IMR-90 (cell line): ENCODE results near the gene UBE2E2. TPM values are rescaled to one million over a fixed set of nuclear protein-coding genes. Genes with fewer than 3 reads are reported as not detected.

Experiments used
- ATAC-seq: fragments of 200-7000 bp; cut with Tn5 transposase; 2 replicates; pipeline ENCODE4 v1.9.1; 2020; ENCODE audit warnings: low read depth, mild to moderate bottlenecking, moderate library complexity
- BruUV-seq: library from RNA; stranded (reverse); fragments of 400-500 nt; replicated peaks from 2 replicates; lab custom pipeline; 2021; lab: Mats Ljungman, UMichigan
- CTCF ChIA-PET: fragments of 300-600 bp; formaldehyde crosslinking; extraction: SDS; loops from one replicate; lab custom pipeline; 2021; ENCODE audit warnings: antibody characterized with exemption; lab: Yijun Ruan, JAX
- POLR2A ChIA-PET: fragments of 300-600 bp; sonication (Branson Sonifier 250); formaldehyde crosslinking; loops from one replicate; lab custom pipeline; 2022; ENCODE audit warnings: antibody characterized with exemption; ENCODE audit not compliant: unreplicated experiment; lab: Charles Lee
- DNase-seq: peaks from one replicate; pipeline ENCODE4 v3.0.0; 2013
- H2AFZ ChIP-seq: replicated peaks from 2 replicates; pipeline ENCODE3; 2013; ENCODE audit warnings: low read length, mild to moderate bottlenecking; ENCODE audit not compliant: poor library complexity
- H2AK5ac ChIP-seq: 2 replicates; pipeline ENCODE4 v1.6.1; 2013; ENCODE audit warnings: low read depth, low read length, inconsistent platforms
- H2AK9ac ChIP-seq: replicated peaks from 2 replicates; pipeline ENCODE3; 2013; ENCODE audit warnings: mild to moderate bottlenecking, low read depth, low read length, moderate library complexity; ENCODE audit not compliant: poor library complexity
- H2BK120ac ChIP-seq: 2 replicates; pipeline ENCODE4 v1.6.1; 2013; ENCODE audit warnings: low read depth, low read length, inconsistent platforms
- H2BK15ac ChIP-seq: 3 replicates; pipeline ENCODE4 v1.6.1; 2013; ENCODE audit warnings: low read depth, low read length, inconsistent platforms
- H2BK20ac ChIP-seq: 2 replicates; pipeline ENCODE4 v1.6.1; 2013; ENCODE audit warnings: low read depth, mild to moderate bottlenecking, inconsistent platforms, low read length, moderate library complexity
- H2BK5ac ChIP-seq: 2 replicates; pipeline ENCODE4 v1.6.1; 2013; ENCODE audit warnings: mild to moderate bottlenecking, low read depth, low read length, inconsistent platforms; ENCODE audit not compliant: poor library complexity, severe bottlenecking
- H3K14ac ChIP-seq: replicated peaks from 2 replicates; pipeline ENCODE4 v1.6.1; 2013; ENCODE audit warnings: low read depth, low read length, inconsistent platforms
- H3K18ac ChIP-seq: 2 replicates; pipeline ENCODE4 v1.6.1; 2013; ENCODE audit warnings: low read depth, low read length, control low read depth
- H3K23ac ChIP-seq: 2 replicates; pipeline ENCODE4 v1.6.1; 2013; ENCODE audit warnings: low read depth, low read length, inconsistent platforms
- H3K27ac ChIP-seq: 2 replicates; pipeline ENCODE4 v1.5.1; 2013; ENCODE audit warnings: mild to moderate bottlenecking, control low read depth, low read length; ENCODE audit not compliant: insufficient read depth
- H3K27me3 ChIP-seq: 2 replicates; pipeline ENCODE4 v1.6.1; 2013; ENCODE audit warnings: low read length; ENCODE audit not compliant: control insufficient read depth, insufficient read depth
- H3K36me3 ChIP-seq: 2 replicates; pipeline ENCODE4 v1.6.1; 2013; ENCODE audit warnings: low read length, mixed read lengths; ENCODE audit not compliant: control insufficient read depth, insufficient read depth
- H3K4ac ChIP-seq: 2 replicates; pipeline ENCODE4 v1.6.1; 2013; ENCODE audit warnings: low read depth, low read length, inconsistent platforms
- H3K4me1 ChIP-seq: 2 replicates; pipeline ENCODE4 v1.6.1; 2013; ENCODE audit warnings: low read length, mixed read lengths; ENCODE audit not compliant: control insufficient read depth, insufficient read depth
- H3K4me2 ChIP-seq: 2 replicates; pipeline ENCODE4 v1.6.1; 2013; ENCODE audit warnings: low read depth, mild to moderate bottlenecking, control low read depth, low read length, moderate library complexity
- H3K4me3 ChIP-seq: 2 replicates; pipeline ENCODE4 v1.5.1; 2013; ENCODE audit warnings: low read depth, mild to moderate bottlenecking, control low read depth, low read length, moderate library complexity; ENCODE audit not compliant: insufficient read depth
- H3K56ac ChIP-seq: 2 replicates; pipeline ENCODE4 v1.6.1; 2013; ENCODE audit warnings: low read length, inconsistent platforms; ENCODE audit not compliant: insufficient read depth; ENCODE audit errors: extremely low read depth
- H3K79me1 ChIP-seq, 2 experiments: 2 replicates each; pipeline ENCODE4 v1.6.1; 2013; ENCODE audit warnings: low read length in 2 of 2, inconsistent platforms in 1 of 2, low read depth in 1 of 2
- H3K9ac ChIP-seq: 2 replicates; pipeline ENCODE4 v1.6.1; 2013; ENCODE audit warnings: low read depth, low read length, control low read depth
- H3K9me1 ChIP-seq: 2 replicates; pipeline ENCODE4 v1.6.1; 2013; ENCODE audit warnings: low read length, inconsistent platforms; ENCODE audit not compliant: insufficient read depth
- H3K9me3 ChIP-seq: 2 replicates; pipeline ENCODE4 v1.6.1; 2013; ENCODE audit warnings: low read length; ENCODE audit not compliant: control insufficient read depth, insufficient read depth
- H4K20me1 ChIP-seq: 2 replicates; pipeline ENCODE4 v1.6.1; 2013; ENCODE audit warnings: low read length, inconsistent platforms; ENCODE audit not compliant: insufficient read depth
- H4K5ac ChIP-seq: 2 replicates; pipeline ENCODE4 v1.6.1; 2013; ENCODE audit warnings: mild to moderate bottlenecking, low read depth, low read length, control low read depth
- H4K8ac ChIP-seq, 2 experiments: 2 replicates each; pipeline ENCODE4 v1.6.1; 2013; ENCODE audit warnings: low read depth in 2 of 2, low read length in 2 of 2, control low read depth in 1 of 2, inconsistent platforms in 1 of 2
- H4K91ac ChIP-seq: 2 replicates; pipeline ENCODE4 v1.6.1; 2013; ENCODE audit warnings: low read depth, low read length, inconsistent platforms; ENCODE audit not compliant: insufficient read depth
- BHLHE40 ChIP-seq: fragments of 150-350 bp; IDR thresholded peaks from 2 replicates; pipeline ENCODE4 v1.6.1; 2016; ENCODE audit warnings: mild to moderate bottlenecking, low read depth, low read length
- CEBPB ChIP-seq: IDR thresholded peaks from 2 replicates; pipeline ENCODE4 v1.6.1; 2012; ENCODE audit warnings: low read depth, low read length, improper control_type of control experiment
- CHD1 ChIP-seq: IDR thresholded peaks from 2 replicates; pipeline ENCODE4 v1.6.1; 2012; ENCODE audit warnings: low read depth, low read length, improper control_type of control experiment
- ELK1 ChIP-seq: fragments of 150-350 bp; IDR thresholded peaks from 2 replicates; pipeline ENCODE4 v1.6.1; 2016; ENCODE audit warnings: low read depth, mild to moderate bottlenecking, low read length, moderate library complexity, borderline replicate concordance
- FOS ChIP-seq: fragments of 150-350 bp; IDR thresholded peaks from 2 replicates; pipeline ENCODE4 v1.6.1; 2016; ENCODE audit warnings: low read depth, low read length
- MAFK ChIP-seq: IDR thresholded peaks from 2 replicates; pipeline ENCODE4 v1.6.1; 2012; ENCODE audit warnings: low read depth, low read length, improper control_type of control experiment
- MAZ ChIP-seq: IDR thresholded peaks from 2 replicates; pipeline ENCODE4 v1.6.1; 2012; ENCODE audit warnings: low read depth, mild to moderate bottlenecking, low read length, improper control_type of control experiment, moderate library complexity, borderline replicate concordance
- MXI1 ChIP-seq: IDR thresholded peaks from 2 replicates; pipeline ENCODE4 v1.6.1; 2012; ENCODE audit warnings: low read depth, mild to moderate bottlenecking, low read length, moderate library complexity, borderline replicate concordance
- NFE2L2 ChIP-seq: fragments of 150-350 bp; IDR thresholded peaks from 2 replicates; pipeline ENCODE4 v1.6.1; 2016; ENCODE audit warnings: low read depth, mild to moderate bottlenecking, low read length
- POLR2A ChIP-seq: IDR thresholded peaks from 2 replicates; pipeline ENCODE4 v1.6.1; 2012; ENCODE audit warnings: mild to moderate bottlenecking, low read depth, low read length
- RCOR1 ChIP-seq: IDR thresholded peaks from 2 replicates; pipeline ENCODE4 v1.6.1; 2012; ENCODE audit warnings: mild to moderate bottlenecking, low read length, improper control_type of control experiment; ENCODE audit not compliant: insufficient replicate concordance
- RFX5 ChIP-seq: IDR thresholded peaks from 2 replicates; pipeline ENCODE4 v1.8.0; 2012; ENCODE audit warnings: low read depth, mild to moderate bottlenecking, low read length, moderate library complexity
- WGBS, 2 experiments: methylation state at CpG; one replicate each; pipeline versions ENCODE4 v1.1.5 to v1.1.7; 2013; ENCODE audit warnings: missing lambda C conversion rate in 2 of 2; ENCODE audit not compliant: insufficient read length in 1 of 2; ENCODE audit errors: extremely low coverage in 2 of 2; 5-methylcytosine and 5-hydroxymethylcytosine counted together
- dilution Hi-C: fragments of 300-500 bp; cut with HindIII; formaldehyde crosslinking; loops from one replicate; pipeline ENCODE4 v1.14.3; 2018; ENCODE audit warnings: low sequenced_read_pairs; ENCODE audit not compliant: unreplicated experiment
- in situ Hi-C: fragments of 300-500 bp; cut with MboI; formaldehyde crosslinking; loops from 3 replicates; pipeline ENCODE4 v1.14.3; 2019; ENCODE audit warnings: low sequenced_read_pairs, inconsistent platforms, mixed read lengths
- intact Hi-C: fragments of 100-400 bp; cut with micrococcal nuclease; formaldehyde crosslinking; loops from 2 replicates; pipeline ENCODE4 v1.10.0; 2022
- polyA plus RNA-seq, 3 experiments: library from polyadenylated mRNA; depleted of rRNA; stranded (reverse); fragments of >200 nt; gene quantifications; 2 replicates each; pipeline ENCODE4 v1.2.3, GENCODE V29; 2012; ENCODE audit warnings: low replicate concordance in 1 of 3
- total RNA-seq: library from RNA; depleted of rRNA; stranded (reverse); fragments of >200 nt; gene quantifications from 2 replicates; pipeline ENCODE4 v1.2.3, GENCODE V29; 2012
- TF ChIP-seq, protein P1 (sequence below): fragments of 150-350 bp; IDR thresholded peaks from 2 replicates; pipeline ENCODE4 v1.6.1; 2017; ENCODE audit warnings: mild to moderate bottlenecking, antibody characterized with exemption, low read length, low read depth
- TF ChIP-seq, protein P2 (sequence below): conservative IDR thresholded peaks from 2 replicates; pipeline ENCODE4 v1.5.1; 2012; ENCODE audit warnings: mild to moderate bottlenecking, low read depth, low read length, improper control_type of control experiment

Gene UBE2E2
- total and polyA plus RNA-seq, 2 of the 4 experiments (the other 2 are of a cell fraction): 18.6 to 32.7 TPM

GRCh38 chr3:23494967-23495366, 291.8 kb downstream of the UBE2E2 start:
- no CpG with 5 or more reads among the region's 1 CpG for WGBS, 2 experiments
- no peak overlapping the region for H2AK5ac ChIP-seq
- H3K27me3 ChIP-seq: no peaks in the 10 kb centered on the region
- H3K79me1 ChIP-seq: peaks cover 0 to 3% of the 10 kb centered on the region in 2 experiments; a peak in 1 of 4 replicates
- no peak overlapping the region for H4K91ac ChIP-seq
- dilution Hi-C loops: no loop called here
- no peak overlapping the region for H2AFZ ChIP-seq
- H3K4me1 ChIP-seq: no peaks in the 10 kb centered on the region
- no peak overlapping the region for H2AK9ac ChIP-seq
- H3K4ac ChIP-seq: no peak overlapping the region
- no peaks in the 10 kb centered on the region for H3K36me3 ChIP-seq
- no peak overlapping the region for H2BK15ac ChIP-seq
- DNase-seq: no peak
- H4K20me1 ChIP-seq: no peaks in the 10 kb centered on the region
- no peak overlapping the region for H3K4me3 ChIP-seq
- no peak overlapping the region; the same call in 1 of the 2 replicates for H3K18ac ChIP-seq
- POLR2A ChIA-PET: no interaction called here
- H3K4me2 ChIP-seq: no peak overlapping the region
- TF ChIP-seq FOS (no peak), RFX5 (no peak), CHD1 (no peak), MAZ (no peak), NFE2L2 (no peak), ELK1 (no peak), CEBPB (no peak), MAFK (no peak), MXI1 (no peak), POLR2A (no peak), RCOR1 (no peak), BHLHE40 (no peak)
- TF ChIP-seq, protein P1, sequence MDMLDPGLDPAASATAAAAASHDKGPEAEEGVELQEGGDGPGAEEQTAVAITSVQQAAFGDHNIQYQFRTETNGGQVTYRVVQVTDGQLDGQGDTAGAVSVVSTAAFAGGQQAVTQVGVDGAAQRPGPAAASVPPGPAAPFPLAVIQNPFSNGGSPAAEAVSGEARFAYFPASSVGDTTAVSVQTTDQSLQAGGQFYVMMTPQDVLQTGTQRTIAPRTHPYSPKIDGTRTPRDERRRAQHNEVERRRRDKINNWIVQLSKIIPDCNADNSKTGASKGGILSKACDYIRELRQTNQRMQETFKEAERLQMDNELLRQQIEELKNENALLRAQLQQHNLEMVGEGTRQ: no peak
- TF ChIP-seq, protein P2, sequence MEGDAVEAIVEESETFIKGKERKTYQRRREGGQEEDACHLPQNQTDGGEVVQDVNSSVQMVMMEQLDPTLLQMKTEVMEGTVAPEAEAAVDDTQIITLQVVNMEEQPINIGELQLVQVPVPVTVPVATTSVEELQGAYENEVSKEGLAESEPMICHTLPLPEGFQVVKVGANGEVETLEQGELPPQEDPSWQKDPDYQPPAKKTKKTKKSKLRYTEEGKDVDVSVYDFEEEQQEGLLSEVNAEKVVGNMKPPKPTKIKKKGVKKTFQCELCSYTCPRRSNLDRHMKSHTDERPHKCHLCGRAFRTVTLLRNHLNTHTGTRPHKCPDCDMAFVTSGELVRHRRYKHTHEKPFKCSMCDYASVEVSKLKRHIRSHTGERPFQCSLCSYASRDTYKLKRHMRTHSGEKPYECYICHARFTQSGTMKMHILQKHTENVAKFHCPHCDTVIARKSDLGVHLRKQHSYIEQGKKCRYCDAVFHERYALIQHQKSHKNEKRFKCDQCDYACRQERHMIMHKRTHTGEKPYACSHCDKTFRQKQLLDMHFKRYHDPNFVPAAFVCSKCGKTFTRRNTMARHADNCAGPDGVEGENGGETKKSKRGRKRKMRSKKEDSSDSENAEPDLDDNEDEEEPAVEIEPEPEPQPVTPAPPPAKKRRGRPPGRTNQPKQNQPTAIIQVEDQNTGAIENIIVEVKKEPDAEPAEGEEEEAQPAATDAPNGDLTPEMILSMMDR: no peak
- intact Hi-C loops: no loop called here
- no peak overlapping the region for H3K27ac ChIP-seq
- H3K14ac ChIP-seq: no peak overlapping the region
- CTCF ChIA-PET: no interaction called here
- H4K8ac ChIP-seq: no peak overlapping the region
- no TSS peak for BruUV-seq
- H3K56ac ChIP-seq: no peak overlapping the region
- in situ Hi-C loops: no loop called here
- no peak for ATAC-seq
- H3K9me1 ChIP-seq: no peaks in the 10 kb centered on the region
- no peak overlapping the region for H3K9ac ChIP-seq
- no peak overlapping the region for H2BK20ac ChIP-seq
- H3K23ac ChIP-seq: no peak overlapping the region
- no peak overlapping the region for H2BK120ac ChIP-seq
- no peak overlapping the region for H4K5ac ChIP-seq
- H2BK5ac ChIP-seq: no peak overlapping the region
- H3K9me3 ChIP-seq: no peaks in the 10 kb centered on the region
